ENCODE data around the gene RAPGEF4.
A peak's percentile ranks its signal among the peaks of the same experiment; 100 is the strongest.

RAPGEF4 gene

GRCh38 chr2:173032032-173032431, 296.4 kb downstream of the RAPGEF4 start:
- TF ChIP-seq SIN3A (IDR thresholded peaks at IDR 0.05; ENCODE audit: borderline replicate concordance, insufficient read depth, low read length) (no peak), TAF1 (IDR thresholded peaks at IDR 0.05; ENCODE audit: borderline replicate concordance, insufficient read depth, low read length) (no peak)
- TF ChIP-seq, protein P1, sequence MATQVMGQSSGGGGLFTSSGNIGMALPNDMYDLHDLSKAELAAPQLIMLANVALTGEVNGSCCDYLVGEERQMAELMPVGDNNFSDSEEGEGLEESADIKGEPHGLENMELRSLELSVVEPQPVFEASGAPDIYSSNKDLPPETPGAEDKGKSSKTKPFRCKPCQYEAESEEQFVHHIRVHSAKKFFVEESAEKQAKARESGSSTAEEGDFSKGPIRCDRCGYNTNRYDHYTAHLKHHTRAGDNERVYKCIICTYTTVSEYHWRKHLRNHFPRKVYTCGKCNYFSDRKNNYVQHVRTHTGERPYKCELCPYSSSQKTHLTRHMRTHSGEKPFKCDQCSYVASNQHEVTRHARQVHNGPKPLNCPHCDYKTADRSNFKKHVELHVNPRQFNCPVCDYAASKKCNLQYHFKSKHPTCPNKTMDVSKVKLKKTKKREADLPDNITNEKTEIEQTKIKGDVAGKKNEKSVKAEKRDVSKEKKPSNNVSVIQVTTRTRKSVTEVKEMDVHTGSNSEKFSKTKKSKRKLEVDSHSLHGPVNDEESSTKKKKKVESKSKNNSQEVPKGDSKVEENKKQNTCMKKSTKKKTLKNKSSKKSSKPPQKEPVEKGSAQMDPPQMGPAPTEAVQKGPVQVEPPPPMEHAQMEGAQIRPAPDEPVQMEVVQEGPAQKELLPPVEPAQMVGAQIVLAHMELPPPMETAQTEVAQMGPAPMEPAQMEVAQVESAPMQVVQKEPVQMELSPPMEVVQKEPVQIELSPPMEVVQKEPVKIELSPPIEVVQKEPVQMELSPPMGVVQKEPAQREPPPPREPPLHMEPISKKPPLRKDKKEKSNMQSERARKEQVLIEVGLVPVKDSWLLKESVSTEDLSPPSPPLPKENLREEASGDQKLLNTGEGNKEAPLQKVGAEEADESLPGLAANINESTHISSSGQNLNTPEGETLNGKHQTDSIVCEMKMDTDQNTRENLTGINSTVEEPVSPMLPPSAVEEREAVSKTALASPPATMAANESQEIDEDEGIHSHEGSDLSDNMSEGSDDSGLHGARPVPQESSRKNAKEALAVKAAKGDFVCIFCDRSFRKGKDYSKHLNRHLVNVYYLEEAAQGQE (IDR thresholded peaks at IDR 0.05; ENCODE audit: insufficient read depth in 1 of 2, low read depth in 2 of 2, low read length in 2 of 2), result no peak

- TF ChIP-seq SIN3A (IDR thresholded peaks at IDR 0.05; ENCODE audit: borderline replicate concordance, insufficient read depth, low read length), result peak; percentile 12; the same call in 1 of the 2 replicates
- TF ChIP-seq FOXP2 (optimal IDR thresholded peaks at IDR 0.05; ENCODE audit: borderline replicate concordance, extremely low read depth, extremely low read length, insufficient read depth), result no peak
- TF ChIP-seq, protein P1 (IDR thresholded peaks at IDR 0.05; ENCODE audit: insufficient read depth in 1 of 2, low read depth in 2 of 2, low read length in 2 of 2), result no peak
- TF ChIP-seq TAF1 (IDR thresholded peaks at IDR 0.05; ENCODE audit: borderline replicate concordance, insufficient read depth, low read length), result no peak
- peak; percentile 56 for TF ChIP-seq POLR2AphosphoS5 (IDR thresholded peaks at IDR 0.05; ENCODE audit: low read depth, low read length)
These were observed 297.4 kb downstream of the RAPGEF4 start for GRCh38 chr2:173033084-173033483.

DNA sequence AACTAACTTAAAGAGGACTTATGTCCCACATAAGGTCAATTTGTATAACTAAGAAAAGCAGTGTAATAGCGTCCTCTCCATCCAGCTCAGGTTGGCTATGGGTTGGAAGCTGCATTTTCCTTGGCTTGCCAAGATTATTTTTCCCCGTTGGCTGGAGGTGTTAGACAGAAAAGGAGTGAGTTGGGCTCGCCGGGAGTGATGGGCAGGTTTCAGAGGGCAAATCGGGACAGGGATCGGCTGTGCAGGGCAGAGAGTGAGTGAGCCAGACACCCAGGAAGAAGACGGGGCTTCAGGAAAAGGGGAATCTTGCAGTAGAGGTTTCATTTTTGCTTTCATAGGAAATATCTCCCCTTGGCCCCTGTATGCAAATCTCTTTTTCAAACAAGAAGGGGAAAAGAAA, 298.5 kb downstream of the RAPGEF4 start:
- no peak for TF ChIP-seq FOXP2 (optimal IDR thresholded peaks at IDR 0.05; ENCODE audit: borderline replicate concordance, extremely low read depth, extremely low read length, insufficient read depth)
- TF ChIP-seq TAF1 (IDR thresholded peaks at IDR 0.05; ENCODE audit: borderline replicate concordance, insufficient read depth, low read length), result no peak
- TF ChIP-seq, protein P1 (IDR thresholded peaks at IDR 0.05; ENCODE audit: insufficient read depth in 1 of 2, low read depth in 2 of 2, low read length in 2 of 2), result no peak

- no peak for TF ChIP-seq SIN3A (IDR thresholded peaks at IDR 0.05; ENCODE audit: borderline replicate concordance, insufficient read depth, low read length)
- TF ChIP-seq FOXP2 (optimal IDR thresholded peaks at IDR 0.05; ENCODE audit: borderline replicate concordance, extremely low read depth, extremely low read length, insufficient read depth), result no peak
These were observed 301.8 kb downstream of the RAPGEF4 start for GRCh38 chr2:173037245-173038120.

DNA sequence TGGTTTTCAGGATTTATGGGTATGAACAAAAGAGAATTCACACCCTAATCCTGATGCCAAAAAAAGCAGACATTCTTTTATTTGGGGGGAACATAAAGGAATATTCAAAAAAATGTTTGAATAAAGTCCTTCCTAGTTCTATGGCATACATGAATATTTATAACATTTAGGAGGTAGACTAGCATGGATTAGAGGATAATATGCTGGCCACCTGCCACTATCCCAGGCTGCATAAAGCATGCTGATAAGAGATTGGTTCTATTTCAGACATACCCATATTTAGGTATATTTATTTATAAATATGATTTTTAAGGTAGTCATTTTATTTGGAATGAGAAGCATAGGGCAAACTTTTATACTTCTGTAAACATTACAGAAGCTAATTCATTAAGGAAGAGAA, 305.1 kb downstream of the RAPGEF4 start:
- TF ChIP-seq, protein P1 (IDR thresholded peaks at IDR 0.05; ENCODE audit: insufficient read depth in 1 of 2, low read depth in 2 of 2, low read length in 2 of 2), result no peak
- TF ChIP-seq POLR2AphosphoS5 (IDR thresholded peaks at IDR 0.05; ENCODE audit: low read depth, low read length) (no peak), TAF1 (IDR thresholded peaks at IDR 0.05; ENCODE audit: borderline replicate concordance, insufficient read depth, low read length) (no peak), SIN3A (IDR thresholded peaks at IDR 0.05; ENCODE audit: borderline replicate concordance, insufficient read depth, low read length) (no peak), FOXP2 (optimal IDR thresholded peaks at IDR 0.05; ENCODE audit: borderline replicate concordance, extremely low read depth, extremely low read length, insufficient read depth) (no peak)
